Measurements from ENCODE around the gene LRBA.
"Not testable (repeated sequence)": the region's sequence is repeated elsewhere in the genome, so short reads cannot be mapped to it uniquely, and the experiment has no call there.

LRBA gene

DNA sequence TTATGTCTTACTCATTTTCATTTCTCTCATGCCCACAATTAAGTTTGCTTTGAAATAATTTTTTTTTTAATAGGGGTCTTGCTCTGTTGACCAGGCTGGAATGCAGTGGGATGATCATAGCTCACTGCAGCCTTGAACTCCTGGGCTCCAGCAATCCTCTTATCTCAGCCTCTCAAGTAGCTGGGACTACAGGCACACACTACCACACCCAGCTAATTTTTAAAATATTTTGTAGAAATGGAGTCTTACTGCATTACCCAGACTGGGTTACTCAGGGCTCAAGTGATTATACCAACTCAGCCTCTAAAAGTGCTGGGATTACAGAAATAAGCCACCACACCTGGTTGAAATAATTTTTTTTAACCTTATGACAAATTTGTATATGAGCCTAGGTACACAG, 452.3 kb downstream of the LRBA start:
- H4K20me1 ChIP-seq (ENCODE audit: control insufficient read depth, insufficient read depth, low read depth, low read length), result no peaks in the 10 kb centered on the region

DNA sequence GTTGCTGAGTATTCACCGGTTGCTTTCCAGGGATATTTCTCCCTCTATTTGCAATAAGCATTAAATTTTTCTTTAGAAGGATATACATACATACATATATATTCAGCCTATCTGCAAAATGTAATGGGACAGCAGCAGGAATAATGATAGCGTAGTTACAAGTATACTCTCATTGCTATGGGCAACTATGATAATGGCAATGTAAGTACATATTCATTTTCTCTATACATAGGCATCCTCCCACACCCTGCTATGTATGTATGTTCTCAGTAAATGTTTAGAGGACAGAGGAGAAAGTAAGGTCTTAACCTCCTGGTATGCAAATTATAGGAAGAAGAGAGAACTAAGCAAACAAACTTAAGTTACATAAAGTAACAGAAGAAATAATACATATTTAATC, 452.8 kb downstream of the LRBA start:
- no peak for TF ChIP-seq EZH2phosphoT487 (IDR thresholded peaks at IDR 0.05; ENCODE audit: borderline replicate concordance, low read length)
- TF ChIP-seq, protein P1, sequence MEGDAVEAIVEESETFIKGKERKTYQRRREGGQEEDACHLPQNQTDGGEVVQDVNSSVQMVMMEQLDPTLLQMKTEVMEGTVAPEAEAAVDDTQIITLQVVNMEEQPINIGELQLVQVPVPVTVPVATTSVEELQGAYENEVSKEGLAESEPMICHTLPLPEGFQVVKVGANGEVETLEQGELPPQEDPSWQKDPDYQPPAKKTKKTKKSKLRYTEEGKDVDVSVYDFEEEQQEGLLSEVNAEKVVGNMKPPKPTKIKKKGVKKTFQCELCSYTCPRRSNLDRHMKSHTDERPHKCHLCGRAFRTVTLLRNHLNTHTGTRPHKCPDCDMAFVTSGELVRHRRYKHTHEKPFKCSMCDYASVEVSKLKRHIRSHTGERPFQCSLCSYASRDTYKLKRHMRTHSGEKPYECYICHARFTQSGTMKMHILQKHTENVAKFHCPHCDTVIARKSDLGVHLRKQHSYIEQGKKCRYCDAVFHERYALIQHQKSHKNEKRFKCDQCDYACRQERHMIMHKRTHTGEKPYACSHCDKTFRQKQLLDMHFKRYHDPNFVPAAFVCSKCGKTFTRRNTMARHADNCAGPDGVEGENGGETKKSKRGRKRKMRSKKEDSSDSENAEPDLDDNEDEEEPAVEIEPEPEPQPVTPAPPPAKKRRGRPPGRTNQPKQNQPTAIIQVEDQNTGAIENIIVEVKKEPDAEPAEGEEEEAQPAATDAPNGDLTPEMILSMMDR (IDR thresholded peaks at IDR 0.05; ENCODE audit: low read depth, low read length, poor library complexity, severe bottlenecking), result no peak

More for the DNA sequence above, 452.3 kb downstream of the LRBA start:
- Histone ChIP-seq H3K9me2 (replicated peaks; ENCODE audit: control insufficient read depth, low read length) (no peaks in the 10 kb centered on the region), H3K27me3 (ENCODE audit: control insufficient read depth, low read length) (no peaks in the 10 kb centered on the region), H3K36me3 (ENCODE audit: control insufficient read depth, low read length) (peaks cover 4% of the 10 kb centered on the region; the same call in 1 of the 2 replicates), H3K27ac (ENCODE audit: low read depth, low read length) (no peak overlapping the region), H3K4me1 (ENCODE audit: control insufficient read depth, low read length) (no peaks in the 10 kb centered on the region), H3K4me3 (ENCODE audit: low read length) (no peak overlapping the region), H3K9me3 (ENCODE audit: control insufficient read depth, insufficient read depth, low read length) (no peaks in the 10 kb centered on the region), H3K79me2 (ENCODE audit: control insufficient read depth, low read length) (no peaks in the 10 kb centered on the region), H3K4me2 (ENCODE audit: low read length) (no peak overlapping the region), H3F3A (ENCODE audit: control insufficient read depth, insufficient read depth) (no peaks in the 10 kb centered on the region)
- TF ChIP-seq EZH2phosphoT487 (IDR thresholded peaks at IDR 0.05; ENCODE audit: borderline replicate concordance, low read length), result no peak
- TF ChIP-seq, protein P1 (IDR thresholded peaks at IDR 0.05; ENCODE audit: low read depth, low read length, poor library complexity, severe bottlenecking), result no peak

DNA sequence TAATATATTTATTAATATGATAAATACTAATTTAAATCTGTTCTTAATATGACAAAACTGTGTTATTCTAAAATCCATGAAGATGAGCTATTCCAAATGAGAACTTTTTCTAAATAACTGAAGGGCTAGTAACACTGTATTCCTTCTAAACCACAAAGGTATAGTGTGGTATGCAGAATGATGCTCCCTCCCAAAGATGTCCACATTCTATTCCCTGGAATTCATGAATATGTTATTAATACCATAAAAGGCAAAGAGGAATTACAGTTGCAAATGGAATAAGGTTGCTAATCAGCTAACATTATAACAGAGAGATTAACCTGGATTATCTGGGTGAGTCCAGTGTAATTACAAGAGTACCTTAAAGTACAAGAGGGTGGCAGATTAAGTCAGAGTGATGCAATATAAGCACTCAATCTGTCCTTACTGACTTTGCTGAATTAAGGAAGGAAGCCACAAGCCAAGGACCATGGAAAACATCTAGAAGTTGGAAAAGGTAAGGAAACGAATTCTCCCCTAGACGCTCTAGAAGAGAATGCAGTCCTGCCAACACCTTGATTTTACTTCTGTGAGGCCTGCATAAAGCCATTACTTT, 453.8 kb downstream of the LRBA start:
- H3K4me3 ChIP-seq (ENCODE audit: low read length), result no peak overlapping the region
- no peaks in the 10 kb centered on the region for H3K9me3 ChIP-seq (ENCODE audit: control insufficient read depth, insufficient read depth, low read length)
- no peaks in the 10 kb centered on the region for H3K9me2 ChIP-seq (replicated peaks; ENCODE audit: control insufficient read depth, low read length)
- H3K79me2 ChIP-seq (ENCODE audit: control insufficient read depth, low read length), result no peaks in the 10 kb centered on the region
- H3K27ac ChIP-seq (ENCODE audit: low read depth, low read length), result no peak overlapping the region
- no peaks in the 10 kb centered on the region for H4K20me1 ChIP-seq (ENCODE audit: control insufficient read depth, insufficient read depth, low read depth, low read length)
- peaks cover 4% of the 10 kb centered on the region; the same call in 1 of the 2 replicates for H3K36me3 ChIP-seq (ENCODE audit: control insufficient read depth, low read length)
- H3F3A ChIP-seq (ENCODE audit: control insufficient read depth, insufficient read depth), result no peaks in the 10 kb centered on the region
- no peaks in the 10 kb centered on the region for H3K27me3 ChIP-seq (ENCODE audit: control insufficient read depth, low read length)
- TF ChIP-seq, protein P1 (IDR thresholded peaks at IDR 0.05; ENCODE audit: low read depth, low read length, poor library complexity, severe bottlenecking), result no peak
- no peak for TF ChIP-seq EZH2phosphoT487 (IDR thresholded peaks at IDR 0.05; ENCODE audit: borderline replicate concordance, low read length)
- no peak overlapping the region for H3K4me2 ChIP-seq (ENCODE audit: low read length)
- H3K4me1 ChIP-seq (ENCODE audit: control insufficient read depth, low read length), result no peaks in the 10 kb centered on the region

More for the DNA sequence above, 452.8 kb downstream of the LRBA start:
- Histone ChIP-seq H4K20me1 (ENCODE audit: control insufficient read depth, insufficient read depth, low read depth, low read length) (no peaks in the 10 kb centered on the region), H3K79me2 (ENCODE audit: control insufficient read depth, low read length) (no peaks in the 10 kb centered on the region), H3K27ac (ENCODE audit: low read depth, low read length) (no peak overlapping the region), H3K27me3 (ENCODE audit: control insufficient read depth, low read length) (no peaks in the 10 kb centered on the region), H3F3A (ENCODE audit: control insufficient read depth, insufficient read depth) (no peaks in the 10 kb centered on the region), H3K4me1 (ENCODE audit: control insufficient read depth, low read length) (no peaks in the 10 kb centered on the region), H3K36me3 (ENCODE audit: control insufficient read depth, low read length) (peaks cover 4% of the 10 kb centered on the region; the same call in 1 of the 2 replicates), H3K4me2 (ENCODE audit: low read length) (no peak overlapping the region), H3K9me3 (ENCODE audit: control insufficient read depth, insufficient read depth, low read length) (no peaks in the 10 kb centered on the region), H3K9me2 (replicated peaks; ENCODE audit: control insufficient read depth, low read length) (no peaks in the 10 kb centered on the region), H3K4me3 (ENCODE audit: low read length) (no peak overlapping the region)

DNA sequence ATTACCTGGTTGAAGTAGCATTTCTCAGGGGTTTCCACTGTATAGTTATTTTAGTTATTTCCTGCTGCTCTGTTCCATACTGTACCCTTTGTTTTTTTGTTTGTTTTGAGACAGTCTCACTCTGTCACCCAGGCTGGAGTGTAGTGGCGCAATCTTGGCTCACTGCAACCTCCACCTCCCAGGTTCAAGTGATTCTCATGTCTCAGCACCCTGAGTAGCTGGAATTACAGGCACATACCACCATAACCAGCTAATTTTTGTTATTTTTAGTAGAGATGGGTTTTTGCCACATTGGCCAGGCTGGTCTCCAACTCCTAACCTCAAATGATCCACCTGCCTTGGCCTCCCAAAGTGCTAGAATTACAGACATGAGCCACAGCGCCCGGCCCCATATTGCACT, 457.3 kb downstream of the LRBA start:
- H3F3A ChIP-seq (ENCODE audit: control insufficient read depth, insufficient read depth); H3K4me3 ChIP-seq (ENCODE audit: low read length); H3K9me3 ChIP-seq (ENCODE audit: control insufficient read depth, insufficient read depth, low read length); H3K9me2 ChIP-seq (replicated peaks; ENCODE audit: control insufficient read depth, low read length); H3K4me2 ChIP-seq (ENCODE audit: low read length); H3K27ac ChIP-seq (ENCODE audit: low read depth, low read length); H3K4me1 ChIP-seq (ENCODE audit: control insufficient read depth, low read length); H3K36me3 ChIP-seq (ENCODE audit: control insufficient read depth, low read length); H3K79me2 ChIP-seq (ENCODE audit: control insufficient read depth, low read length); H4K20me1 ChIP-seq (ENCODE audit: control insufficient read depth, insufficient read depth, low read depth, low read length); H3K27me3 ChIP-seq (ENCODE audit: control insufficient read depth, low read length): not testable (repeated sequence)
